Gastrocnemius medialis (tissue), 4 donors: ENCODE data around the gene TMCO4. TPM values are rescaled to one million over a fixed set of nuclear protein-coding genes. Genes with fewer than 3 reads are reported as not detected.

Source experiments
- ATAC-seq, 2 donors: fragments of 150-250 bp; one replicate each; pipeline ENCODE4 v1.9.1; 2016
- DNase-seq, 2 donors: peaks; one replicate each; pipeline ENCODE4 v3.0.0-alpha.2; 2019
- H3K27ac ChIP-seq, 4 donors: fragments of 200-600 bp; sonication (generic); 1 replicate in 1 of 4; 2 replicates in 3 of 4; pipeline ENCODE4 v1.5.1; 2016 to 2018; ENCODE audit warnings: mild to moderate bottlenecking in 2 of 4, moderate library complexity in 1 of 4
- H3K27me3 ChIP-seq, 3 donors: fragments of 200-600 bp; sonication (generic) in 2 of 3; 1 replicate in 1 of 3; 2 replicates in 2 of 3; pipeline versions ENCODE4 v1.5.1 to v1.6.0; 2016 to 2019; ENCODE audit warnings: mild to moderate bottlenecking in 1 of 3, moderate library complexity in 1 of 3
- H3K36me3 ChIP-seq, 2 donors: fragments of 200-600 bp; sonication (generic) in 1 of 2; one replicate each; pipeline ENCODE4 v1.5.1; 2017 to 2018
- H3K4me1 ChIP-seq, 2 donors: fragments of 200-600 bp; sonication (generic) in 1 of 2; one replicate each; pipeline ENCODE4 v1.5.1; 2016 to 2017; ENCODE audit warnings: mild to moderate bottlenecking in 2 of 2
- H3K4me3 ChIP-seq, 4 donors: fragments of 200-600 bp; sonication (generic) in 3 of 4; 1 replicate in 1 of 4; 2 replicates in 3 of 4; pipeline ENCODE4 v1.5.1; 2016 to 2019; ENCODE audit warnings: mild to moderate bottlenecking in 2 of 4
- H3K9me3 ChIP-seq, 3 donors: fragments of 200-600 bp; sonication (generic) in 2 of 3; 1 replicate in 1 of 3; 2 replicates in 2 of 3; pipeline ENCODE4 v1.5.1; 2016 to 2019
- POLR2A ChIP-seq, 2 donors: fragments of 450-650 bp; IDR thresholded peaks; one replicate each; pipeline ENCODE4 v1.6.1; 2017; ENCODE audit warnings: antibody characterized with exemption in 2 of 2, mild to moderate bottlenecking in 2 of 2, moderate library complexity in 2 of 2
- in situ Hi-C, 4 donors: fragments of 200-750 bp; cut with MboI; loops; one replicate each; pipeline versions ENCODE4 v1.15.0 to v1.8.0; 2017; ENCODE audit warnings: low sequenced_read_pairs in 4 of 4
- intact Hi-C: fragments of 100-400 bp; cut with DNase I; formaldehyde crosslinking; loops from one replicate; pipeline ENCODE4 v1.15.1; 2023; ENCODE audit warnings: low total_unique reads
- total RNA-seq, 4 donors: library from RNA; depleted of rRNA; stranded (reverse); fragments of >200 nt; gene quantifications; one replicate each; pipeline versions ENCODE4 v1.1.0 to v1.2.3, GENCODE V29; 2016
- TF ChIP-seq, protein P1 (sequence below), 5 experiments: fragments of 450-650 bp in 3 of 5; fragments of 200-600 bp in 2 of 5; sonication (generic) in 2 of 5; IDR thresholded peaks in 4 of 5; conservative IDR thresholded peaks in 1 of 5; 1 replicate in 4 of 5; 2 replicates in 1 of 5; pipeline ENCODE4 v1.5.1; 2016 to 2019; ENCODE audit warnings: antibody characterized with exemption in 5 of 5, mild to moderate bottlenecking in 3 of 5, moderate library complexity in 3 of 5

Gene TMCO4
- total RNA-seq, 4 donors from 2014 or later = 0.95 to 3.9 (median 2.4) TPM

DNA sequence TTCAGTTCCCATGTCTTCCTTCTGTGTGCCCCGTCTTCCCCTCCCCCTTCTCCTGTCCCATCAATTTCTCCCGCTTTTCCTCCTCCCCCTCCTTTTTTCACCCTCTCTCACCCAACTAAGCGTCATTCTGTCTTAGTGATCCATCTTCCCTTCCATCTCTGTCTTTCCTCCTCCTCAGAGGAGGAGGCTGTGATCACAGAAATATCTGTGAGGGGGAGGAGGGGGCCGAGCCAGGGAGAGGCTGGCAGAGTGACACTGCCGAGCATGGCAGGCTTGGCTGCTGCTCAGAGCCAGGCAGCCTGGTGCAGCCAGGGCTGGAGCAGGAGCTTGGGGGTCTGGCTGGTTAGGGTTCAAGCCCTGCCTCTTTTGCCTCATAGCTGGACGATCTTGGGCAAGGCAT lies 127.5 kb downstream of the TMCO4 start:
- Histone ChIP-seq H3K9me3 (no peaks in the 10 kb centered on the region), H3K27ac (no peak overlapping the region), H3K4me3 (no peak overlapping the region), H3K4me1 (no peaks in the 10 kb centered on the region), H3K36me3 (no peaks in the 10 kb centered on the region), H3K27me3 (peaks cover 0 to 8% (median 8%) of the 10 kb centered on the region in 3 donors)
- in situ Hi-C loops = no loop called here
- no peak for ATAC-seq
- intact Hi-C loops = no loop called here
- TF ChIP-seq, protein P1, sequence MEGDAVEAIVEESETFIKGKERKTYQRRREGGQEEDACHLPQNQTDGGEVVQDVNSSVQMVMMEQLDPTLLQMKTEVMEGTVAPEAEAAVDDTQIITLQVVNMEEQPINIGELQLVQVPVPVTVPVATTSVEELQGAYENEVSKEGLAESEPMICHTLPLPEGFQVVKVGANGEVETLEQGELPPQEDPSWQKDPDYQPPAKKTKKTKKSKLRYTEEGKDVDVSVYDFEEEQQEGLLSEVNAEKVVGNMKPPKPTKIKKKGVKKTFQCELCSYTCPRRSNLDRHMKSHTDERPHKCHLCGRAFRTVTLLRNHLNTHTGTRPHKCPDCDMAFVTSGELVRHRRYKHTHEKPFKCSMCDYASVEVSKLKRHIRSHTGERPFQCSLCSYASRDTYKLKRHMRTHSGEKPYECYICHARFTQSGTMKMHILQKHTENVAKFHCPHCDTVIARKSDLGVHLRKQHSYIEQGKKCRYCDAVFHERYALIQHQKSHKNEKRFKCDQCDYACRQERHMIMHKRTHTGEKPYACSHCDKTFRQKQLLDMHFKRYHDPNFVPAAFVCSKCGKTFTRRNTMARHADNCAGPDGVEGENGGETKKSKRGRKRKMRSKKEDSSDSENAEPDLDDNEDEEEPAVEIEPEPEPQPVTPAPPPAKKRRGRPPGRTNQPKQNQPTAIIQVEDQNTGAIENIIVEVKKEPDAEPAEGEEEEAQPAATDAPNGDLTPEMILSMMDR (IDR thresholded peaks at IDR 0.05 in 4 of 5, conservative IDR thresholded peaks at IDR 0.05 in 1 of 5) = no peak
- TF ChIP-seq POLR2A (IDR thresholded peaks at IDR 0.05) = no peak
- DNase-seq = no peak

DNA sequence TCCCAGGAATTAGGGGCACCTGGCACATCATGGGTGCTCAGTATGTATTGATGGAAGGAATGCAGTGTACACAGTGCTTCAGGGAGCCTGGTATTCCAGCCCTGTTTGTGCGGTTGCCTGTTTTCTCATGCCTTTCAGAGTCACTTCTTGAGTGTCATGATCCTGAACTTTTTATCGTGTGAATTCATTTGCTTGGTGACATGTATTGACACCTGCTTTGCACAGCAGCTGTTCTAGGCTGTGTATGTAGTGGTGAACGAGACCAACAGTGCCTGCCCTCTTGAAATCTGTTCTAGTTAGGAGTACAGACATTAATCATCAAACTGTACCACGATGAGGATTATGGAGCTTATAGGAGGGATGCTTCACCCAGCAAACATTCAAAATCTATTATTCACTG lies 128.9 kb downstream of the TMCO4 start:
- Histone ChIP-seq H3K27me3 (peaks cover 7 to 22% (median 21%) of the 10 kb centered on the region in 3 donors), H3K4me1 (no peaks in the 10 kb centered on the region), H3K27ac (no peak overlapping the region), H3K36me3 (no peaks in the 10 kb centered on the region), H3K9me3 (no peaks in the 10 kb centered on the region), H3K4me3 (no peak overlapping the region)
- TF ChIP-seq POLR2A (IDR thresholded peaks at IDR 0.05) = no peak
- TF ChIP-seq, protein P1 (IDR thresholded peaks at IDR 0.05 in 4 of 5, conservative IDR thresholded peaks at IDR 0.05 in 1 of 5) = no peak
- intact Hi-C loops = no loop called here
- DNase-seq = no peak
- in situ Hi-C loops = no loop called here
- no peak for ATAC-seq

DNA sequence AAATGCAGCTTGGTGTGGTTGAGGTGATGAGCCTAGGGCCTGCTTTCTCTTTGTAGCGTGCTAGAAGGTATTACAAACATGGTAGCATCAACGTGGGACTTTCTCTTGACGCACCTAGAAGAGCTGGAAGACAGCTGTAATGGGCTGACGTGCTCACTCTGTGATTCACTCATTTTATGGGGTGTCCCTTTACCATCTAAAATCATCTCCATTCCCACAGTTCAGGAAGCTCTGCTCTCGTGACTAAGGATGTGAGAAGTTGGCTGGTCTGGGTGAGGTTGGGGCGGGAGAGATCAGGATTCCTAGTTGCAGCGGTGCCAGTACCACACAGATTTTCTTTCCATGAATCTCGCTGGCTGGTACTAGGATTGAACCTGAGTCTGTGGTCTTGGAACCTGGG lies 130.8 kb downstream of the TMCO4 start:
- ATAC-seq (no peak), DNase-seq (no peak)
- Histone ChIP-seq H3K36me3 (no peaks in the 10 kb centered on the region), H3K9me3 (no peaks in the 10 kb centered on the region), H3K27ac (no peak overlapping the region), H3K4me1 (no peaks in the 10 kb centered on the region), H3K27me3 (peaks cover 23 to 38% (median 37%) of the 10 kb centered on the region in 3 donors), H3K4me3 (no peak overlapping the region)
- intact Hi-C loops (no loop called here), in situ Hi-C loops (no loop called here)
- TF ChIP-seq, protein P1 (IDR thresholded peaks at IDR 0.05 in 4 of 5, conservative IDR thresholded peaks at IDR 0.05 in 1 of 5) = no peak
- no peak for TF ChIP-seq POLR2A (IDR thresholded peaks at IDR 0.05)

DNA sequence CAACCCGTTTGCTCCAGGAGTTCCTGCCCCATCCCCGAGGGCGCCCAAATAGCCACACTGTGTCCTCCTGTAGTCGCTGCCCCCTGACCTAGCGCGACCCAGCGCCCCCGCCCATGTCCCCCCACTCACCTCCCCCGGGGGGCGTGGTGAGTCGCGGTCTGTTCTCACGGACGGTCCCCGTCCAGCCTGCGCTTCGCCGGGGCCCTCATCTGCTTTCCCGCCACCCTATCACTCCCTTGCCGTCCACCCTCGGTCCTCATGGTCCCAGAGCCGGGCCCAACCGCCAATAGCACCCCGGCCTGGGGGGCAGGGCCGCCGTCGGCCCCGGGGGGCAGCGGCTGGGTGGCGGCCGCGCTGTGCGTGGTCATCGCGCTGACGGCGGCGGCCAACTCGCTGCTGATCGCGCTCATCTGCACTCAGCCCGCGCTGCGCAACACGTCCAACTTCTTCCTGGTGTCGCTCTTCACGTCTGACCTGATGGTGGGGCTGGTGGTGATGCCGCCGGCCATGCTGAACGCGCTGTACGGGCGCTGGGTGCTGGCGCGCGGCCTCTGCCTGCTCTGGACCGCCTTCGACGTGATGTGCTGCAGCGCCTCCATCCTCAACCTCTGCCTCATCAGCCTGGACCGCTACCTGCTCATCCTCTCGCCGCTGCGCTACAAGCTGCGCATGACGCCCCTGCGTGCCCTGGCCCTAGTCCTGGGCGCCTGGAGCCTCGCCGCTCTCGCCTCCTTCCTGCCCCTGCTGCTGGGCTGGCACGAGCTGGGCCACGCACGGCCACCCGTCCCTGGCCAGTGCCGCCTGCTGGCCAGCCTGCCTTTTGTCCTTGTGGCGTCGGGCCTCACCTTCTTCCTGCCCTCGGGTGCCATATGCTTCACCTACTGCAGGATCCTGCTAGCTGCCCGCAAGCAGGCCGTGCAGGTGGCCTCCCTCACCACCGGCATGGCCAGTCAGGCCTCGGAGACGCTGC lies 133.9 kb downstream of the TMCO4 start:
- Histone ChIP-seq H3K36me3 (no peaks in the 10 kb centered on the region), H3K27me3 (peaks cover 24 to 41% (median 39%) of the 10 kb centered on the region in 3 donors), H3K9me3 (no peaks in the 10 kb centered on the region), H3K4me1 (no peaks in the 10 kb centered on the region), H3K4me3 (no peak overlapping the region), H3K27ac (no peak overlapping the region)
- in situ Hi-C loops (no loop called here), intact Hi-C loops (no loop called here)
- ATAC-seq (no peak), DNase-seq (no peak)
- TF ChIP-seq POLR2A (IDR thresholded peaks at IDR 0.05) = no peak
- TF ChIP-seq, protein P1 (IDR thresholded peaks at IDR 0.05 in 4 of 5, conservative IDR thresholded peaks at IDR 0.05 in 1 of 5) = no peak
